ENCODE data around the gene CYP3A5.

The CYP3A5 gene

GRCh38 chr7:99651290-99651689 lies 28.5 kb downstream of the CYP3A5 start:
- CTCF ChIA-PET, result interaction anchor here (0.6 kb wide), 1 partner anchor 23 kb away, joined by 6 read pairs; no protein-coding TSS in a partner anchor
- no peak overlapping the region for H3K4me3 ChIP-seq (ENCODE audit: low read depth, low read length)
- H3K4me1 ChIP-seq (ENCODE audit: control insufficient read depth, insufficient read depth, low read length), result no peaks in the 10 kb centered on the region
- no peaks in the 10 kb centered on the region for H3K9me3 ChIP-seq (ENCODE audit: control insufficient read depth, insufficient read depth, low read depth, low read length)
- POLR2A ChIA-PET, result no interaction called here
- H3K27ac ChIP-seq (ENCODE audit: extremely low read depth, low read depth, low read length), result no peak overlapping the region
- TF ChIP-seq ZNF585B (tag by site-specific recombination; IDR thresholded peaks at IDR 0.05), result no peak
- TF ChIP-seq RBAK (tag by site-specific recombination; IDR thresholded peaks at IDR 0.05), result no peak
- no peak for TF ChIP-seq KLF1 (tag by site-specific recombination; IDR thresholded peaks at IDR 0.05)
- no peak for TF ChIP-seq ZNF221 (tag by site-specific recombination; IDR thresholded peaks at IDR 0.05; ENCODE audit: borderline replicate concordance)
- TF ChIP-seq TSHZ1 (tag by site-specific recombination; IDR thresholded peaks at IDR 0.05; ENCODE audit: borderline replicate concordance), result no peak
- no peak for TF ChIP-seq ZBTB48 (tag by site-specific recombination; IDR thresholded peaks at IDR 0.05)
- no peak for TF ChIP-seq MEIS1 (CRISPR knock-in tag; IDR thresholded peaks at IDR 0.05; ENCODE audit: borderline replicate concordance)
- TF ChIP-seq ZNF214 (tag by site-specific recombination; IDR thresholded peaks at IDR 0.05; ENCODE audit: borderline replicate concordance), result no peak
- TF ChIP-seq BCL11A (tag by site-specific recombination; IDR thresholded peaks at IDR 0.05; ENCODE audit: low read depth), result no peak
- TF ChIP-seq HOXD13 (CRISPR knock-in tag; IDR thresholded peaks at IDR 0.05; ENCODE audit: borderline replicate concordance), result no peak
- no peak for TF ChIP-seq ZNF529 (tag by site-specific recombination; IDR thresholded peaks at IDR 0.05; ENCODE audit: insufficient replicate concordance)
- TF ChIP-seq ZNF155 (tag by site-specific recombination; IDR thresholded peaks at IDR 0.05), result no peak
- no peak for TF ChIP-seq ZNF280C (tag by site-specific recombination; IDR thresholded peaks at IDR 0.05)
- no peak for TF ChIP-seq ZNF521 (tag by site-specific recombination; IDR thresholded peaks at IDR 0.05)
- no peak for TF ChIP-seq ZNF548 (tag by site-specific recombination; IDR thresholded peaks at IDR 0.05)
- no peak for TF ChIP-seq ZNF544 (tag by site-specific recombination; IDR thresholded peaks at IDR 0.05)
- TF ChIP-seq ZNF626 (tag by site-specific recombination; IDR thresholded peaks at IDR 0.05), result no peak
- TF ChIP-seq SP2 (tag by site-specific recombination; IDR thresholded peaks at IDR 0.05), result no peak
- no peak for TF ChIP-seq PRDM4 (tag by site-specific recombination; IDR thresholded peaks at IDR 0.05)
- no peaks in the 10 kb centered on the region for H3K36me3 ChIP-seq (ENCODE audit: control insufficient read depth in 2 of 2, insufficient read depth in 1 of 2, low read length in 2 of 2)

- ChIA-PET CTCF (no interaction called here), POLR2A (no interaction called here)
- no peak overlapping the region for H3K27ac ChIP-seq (ENCODE audit: extremely low read depth, low read depth, low read length)
- H3K4me1 ChIP-seq (ENCODE audit: control insufficient read depth, insufficient read depth, low read length), result no peaks in the 10 kb centered on the region
- H3K36me3 ChIP-seq (ENCODE audit: control insufficient read depth in 2 of 2, insufficient read depth in 1 of 2, low read length in 2 of 2), result no peaks in the 10 kb centered on the region
- H3K4me3 ChIP-seq (ENCODE audit: low read depth, low read length), result no peak overlapping the region
- H3K9me3 ChIP-seq (ENCODE audit: control insufficient read depth, insufficient read depth, low read depth, low read length), result no peaks in the 10 kb centered on the region
- no peak for TF ChIP-seq ZNF18 (tag by site-specific recombination; IDR thresholded peaks at IDR 0.05)
- no peak for TF ChIP-seq ZNF660 (tag by site-specific recombination; IDR thresholded peaks at IDR 0.05)
- no peak for TF ChIP-seq ZNF626 (tag by site-specific recombination; IDR thresholded peaks at IDR 0.05)
- TF ChIP-seq KLF17 (tag by site-specific recombination; IDR thresholded peaks at IDR 0.05), result no peak
- no peak for TF ChIP-seq ZNF324 (tag by site-specific recombination; IDR thresholded peaks at IDR 0.05)
- TF ChIP-seq ZBTB26 (tag by site-specific recombination; optimal IDR thresholded peaks at IDR 0.05), result no peak
- no peak for TF ChIP-seq ZNF2 (tag by site-specific recombination; IDR thresholded peaks at IDR 0.05)
These were observed 31.0 kb downstream of the CYP3A5 start for GRCh38 chr7:99648843-99649242.
